Liver (tissue), 9 donors: Measurements from ENCODE around the gene HDLBP. TPM values are rescaled to one million over a fixed set of nuclear protein-coding genes. Genes with fewer than 3 reads are reported as not detected.

Source experiments
- DNase-seq: peaks from one replicate; pipeline ENCODE4 v3.0.0-alpha.2; 2017; ENCODE audit warnings: low spot score
- H3K27ac ChIP-seq, 2 donors: one replicate each; pipeline ENCODE4 v1.7.0; 2013; ENCODE audit warnings: inconsistent platforms in 2 of 2, low read length in 2 of 2, control low read depth in 1 of 2, low read depth in 1 of 2, mild to moderate bottlenecking in 1 of 2
- H3K27me3 ChIP-seq, 4 donors: one replicate each; pipeline versions ENCODE4 v1.6.1 to v1.7.0; 2013; ENCODE audit warnings: low read length in 3 of 4, inconsistent platforms in 1 of 4, mild to moderate bottlenecking in 1 of 4, moderate library complexity in 1 of 4; ENCODE audit not compliant: control insufficient read depth in 4 of 4, insufficient read depth in 4 of 4
- H3K36me3 ChIP-seq, 4 donors: one replicate each; pipeline versions ENCODE4 v1.6.1 to v1.7.0; 2013; ENCODE audit warnings: low read length in 3 of 4, mild to moderate bottlenecking in 3 of 4, low read depth in 1 of 4, moderate library complexity in 1 of 4; ENCODE audit not compliant: control insufficient read depth in 4 of 4, insufficient read depth in 3 of 4
- H3K4me1 ChIP-seq, 4 donors: one replicate each; pipeline versions ENCODE4 v1.6.1 to v1.7.0; 2013; ENCODE audit warnings: low read length in 3 of 4, mild to moderate bottlenecking in 3 of 4, moderate library complexity in 1 of 4; ENCODE audit not compliant: control insufficient read depth in 4 of 4, insufficient read depth in 4 of 4
- H3K4me3 ChIP-seq, 3 donors: one replicate each; pipeline versions ENCODE4 v1.6.1 to v1.7.0; 2013; ENCODE audit warnings: low read length in 3 of 3, control low read depth in 1 of 3, low read depth in 1 of 3, mild to moderate bottlenecking in 1 of 3
- H3K9ac ChIP-seq, 2 donors: one replicate each; pipeline ENCODE4 v1.7.0; 2013; ENCODE audit warnings: low read length in 2 of 2, mild to moderate bottlenecking in 2 of 2, moderate library complexity in 2 of 2, control low read depth in 1 of 2, low read depth in 1 of 2
- H3K9me3 ChIP-seq, 4 donors: one replicate each; pipeline versions ENCODE4 v1.6.1 to v1.7.0; 2013; ENCODE audit warnings: low read length in 3 of 4; ENCODE audit not compliant: control insufficient read depth in 4 of 4
- EGR1 ChIP-seq, 2 donors: IDR thresholded peaks; 2 replicates each; pipeline ENCODE4 v1.6.1; 2016 to 2018; ENCODE audit warnings: antibody characterized with exemption in 2 of 2, low read depth in 2 of 2
- FOXA1 ChIP-seq: IDR thresholded peaks from 2 replicates; pipeline ENCODE4 v1.6.1; 2016; ENCODE audit warnings: antibody characterized with exemption
- HNF4A ChIP-seq, 2 donors: conservative IDR thresholded peaks; 2 replicates each; pipeline ENCODE4 v1.6.1; 2016; ENCODE audit warnings: antibody characterized with exemption in 2 of 2, mild to moderate bottlenecking in 2 of 2
- HNF4G ChIP-seq: IDR thresholded peaks from 2 replicates; pipeline ENCODE4 v1.6.1; 2016; ENCODE audit warnings: antibody characterized with exemption
- JUND ChIP-seq, 2 donors: IDR thresholded peaks; 2 replicates each; pipeline ENCODE4 v1.6.1; 2016; ENCODE audit warnings: antibody characterized with exemption in 2 of 2
- NR2F2 ChIP-seq: IDR thresholded peaks from 2 replicates; pipeline ENCODE4 v1.6.1; 2016; ENCODE audit warnings: antibody characterized with exemption
- RAD21 ChIP-seq, 2 donors: IDR thresholded peaks; 2 replicates each; pipeline ENCODE4 v1.6.1; 2016; ENCODE audit warnings: antibody characterized with exemption in 2 of 2, mild to moderate bottlenecking in 2 of 2
- SP1 ChIP-seq: IDR thresholded peaks from 2 replicates; pipeline ENCODE4 v1.6.1; 2018; ENCODE audit warnings: antibody characterized with exemption, mild to moderate bottlenecking
- TAF1 ChIP-seq: conservative IDR thresholded peaks from 2 replicates; pipeline ENCODE4 v1.6.1; 2016; ENCODE audit warnings: antibody characterized with exemption, mild to moderate bottlenecking
- WGBS: extraction: QIAGEN DNeasy Blood & Tissue Kit; methylation state at CpG from one replicate; pipeline ENCODE4 v1.1.7; 2013; 5-methylcytosine and 5-hydroxymethylcytosine counted together
- polyA plus RNA-seq, 2 donors: library from polyadenylated mRNA; stranded (reverse) in 1 of 2; unstranded in 1 of 2; fragments of 200-250 nt in 1 of 2; fragments of >200 nt in 1 of 2; fragmentation: Nextera tagmentation in 1 of 2; extraction: Ambion mirVana in 1 of 2; gene quantifications; one replicate each; pipeline versions ENCODE4 v1.2.1 to v1.2.3, GENCODE V29; 2013 to 2015
- total RNA-seq, 2 donors: library from RNA; depleted of rRNA; stranded (reverse); fragments of >200 nt; gene quantifications; one replicate each; pipeline ENCODE4 v1.2.3, GENCODE V29; 2014
- TF ChIP-seq, protein P1 (sequence below): fragments of 150-350 bp; IDR thresholded peaks from 2 replicates; pipeline ENCODE4 v1.5.1; 2017; ENCODE audit warnings: improper control_type of control experiment, low read depth, low read length; ENCODE audit not compliant: missing input control
- TF ChIP-seq, protein P2 (sequence below): IDR thresholded peaks from 2 replicates; pipeline ENCODE4 v1.6.1; 2016; ENCODE audit warnings: antibody characterized with exemption
- TF ChIP-seq, protein P3 (sequence below): IDR thresholded peaks from 2 replicates; pipeline ENCODE4 v1.6.1; 2016; ENCODE audit warnings: antibody characterized with exemption
- donor health status: healthy.
- donor health status: healthy.
- donor health status: healthy.
- donor health status: healthy.
- donor health status: healthy.

HDLBP gene
- total and polyA plus RNA-seq, 4 donors: 219 to 580 (median 258) TPM

DNA sequence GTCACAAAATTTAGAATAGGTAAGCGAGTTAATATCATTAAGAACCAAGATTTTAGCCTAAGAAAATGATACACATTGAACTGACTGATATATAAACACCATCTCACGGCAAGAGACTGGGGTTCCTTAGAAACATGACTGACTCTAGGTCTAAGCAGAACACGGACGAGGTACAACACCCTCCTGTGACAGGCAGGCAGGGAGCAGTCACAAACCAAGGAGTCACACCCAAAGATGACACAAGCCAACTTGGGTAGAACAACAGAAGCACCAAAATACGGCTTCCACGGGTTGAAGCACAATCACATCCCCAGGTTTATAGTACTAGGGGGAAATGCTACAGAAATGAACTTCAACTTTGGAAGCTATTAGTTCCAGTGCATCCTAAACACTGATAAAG is 24.3 kb downstream of the HDLBP start:
- TF ChIP-seq NR2F2 (no peak), TAF1 (no peak)
- no peaks in the 10 kb centered on the region for H3K27me3 ChIP-seq
- no peaks in the 10 kb centered on the region for H3K9me3 ChIP-seq
- H3K27ac ChIP-seq: no peak overlapping the region
- WGBS: 90% methylated on average over 6 of the region's 6 CpGs
- no peak for DNase-seq
- no peak overlapping the region for H3K9ac ChIP-seq
- H3K4me1 ChIP-seq: peaks cover 0 to 2% (median 0%) of the 10 kb centered on the region in 4 donors
- no peaks in the 10 kb centered on the region for H3K36me3 ChIP-seq
- no peak overlapping the region for H3K4me3 ChIP-seq

GRCh38 chr2:241289597-241289996 is 25.9 kb downstream of the HDLBP start:
- 68% methylated on average over 3 of the region's 3 CpGs for WGBS

GRCh38 chr2:241289053-241289452 is 26.4 kb downstream of the HDLBP start:
- TF ChIP-seq NR2F2 (no peak), TAF1 (no peak), HNF4G (no peak), HNF4A (conservative IDR thresholded peaks at IDR 0.05) (no peak)
- Histone ChIP-seq H3K4me3 (no peak overlapping the region), H3K9me3 (no peaks in the 10 kb centered on the region), H3K36me3 (no peaks in the 10 kb centered on the region), H3K27me3 (no peaks in the 10 kb centered on the region), H3K27ac (no peak overlapping the region), H3K9ac (no peak overlapping the region), H3K4me1 (peaks cover 4 to 18% (median 12%) of the 10 kb centered on the region in 4 donors)
- 85% methylated on average over 4 of the region's 4 CpGs for WGBS
- DNase-seq: no peak

More at GRCh38 chr2:241289597-241289996, 25.9 kb downstream of the HDLBP start:
- H3K36me3 ChIP-seq: no peaks in the 10 kb centered on the region
- DNase-seq: no peak
- no peaks in the 10 kb centered on the region for H3K27me3 ChIP-seq
- no peak overlapping the region for H3K27ac ChIP-seq
- no peak overlapping the region for H3K4me3 ChIP-seq
- H3K9me3 ChIP-seq: no peaks in the 10 kb centered on the region
- peaks cover 4 to 16% (median 9%) of the 10 kb centered on the region in 4 donors for H3K4me1 ChIP-seq
- TF ChIP-seq TAF1: no peak
- peak; percentile 17 to 46 for TF ChIP-seq RAD21 (IDR thresholded peaks at IDR 0.05)
- TF ChIP-seq, protein P1, sequence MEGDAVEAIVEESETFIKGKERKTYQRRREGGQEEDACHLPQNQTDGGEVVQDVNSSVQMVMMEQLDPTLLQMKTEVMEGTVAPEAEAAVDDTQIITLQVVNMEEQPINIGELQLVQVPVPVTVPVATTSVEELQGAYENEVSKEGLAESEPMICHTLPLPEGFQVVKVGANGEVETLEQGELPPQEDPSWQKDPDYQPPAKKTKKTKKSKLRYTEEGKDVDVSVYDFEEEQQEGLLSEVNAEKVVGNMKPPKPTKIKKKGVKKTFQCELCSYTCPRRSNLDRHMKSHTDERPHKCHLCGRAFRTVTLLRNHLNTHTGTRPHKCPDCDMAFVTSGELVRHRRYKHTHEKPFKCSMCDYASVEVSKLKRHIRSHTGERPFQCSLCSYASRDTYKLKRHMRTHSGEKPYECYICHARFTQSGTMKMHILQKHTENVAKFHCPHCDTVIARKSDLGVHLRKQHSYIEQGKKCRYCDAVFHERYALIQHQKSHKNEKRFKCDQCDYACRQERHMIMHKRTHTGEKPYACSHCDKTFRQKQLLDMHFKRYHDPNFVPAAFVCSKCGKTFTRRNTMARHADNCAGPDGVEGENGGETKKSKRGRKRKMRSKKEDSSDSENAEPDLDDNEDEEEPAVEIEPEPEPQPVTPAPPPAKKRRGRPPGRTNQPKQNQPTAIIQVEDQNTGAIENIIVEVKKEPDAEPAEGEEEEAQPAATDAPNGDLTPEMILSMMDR: no peak
- no peak overlapping the region for H3K9ac ChIP-seq

GRCh38 chr2:241288324-241288888 is 27.1 kb downstream of the HDLBP start:
- H3K27ac ChIP-seq: no peak overlapping the region
- no peak overlapping the region for H3K4me3 ChIP-seq
- no peaks in the 10 kb centered on the region for H3K36me3 ChIP-seq
- DNase-seq: no peak
- TF ChIP-seq HNF4G (no peak), EGR1 (IDR thresholded peaks at IDR 0.05; ENCODE audit: low read depth in 2 of 2) (no peak), HNF4A (conservative IDR thresholded peaks at IDR 0.05) (no peak), NR2F2 (no peak), JUND (IDR thresholded peaks at IDR 0.05) (no peak), SP1 (no peak), FOXA1 (no peak)
- TF ChIP-seq, protein P2, sequence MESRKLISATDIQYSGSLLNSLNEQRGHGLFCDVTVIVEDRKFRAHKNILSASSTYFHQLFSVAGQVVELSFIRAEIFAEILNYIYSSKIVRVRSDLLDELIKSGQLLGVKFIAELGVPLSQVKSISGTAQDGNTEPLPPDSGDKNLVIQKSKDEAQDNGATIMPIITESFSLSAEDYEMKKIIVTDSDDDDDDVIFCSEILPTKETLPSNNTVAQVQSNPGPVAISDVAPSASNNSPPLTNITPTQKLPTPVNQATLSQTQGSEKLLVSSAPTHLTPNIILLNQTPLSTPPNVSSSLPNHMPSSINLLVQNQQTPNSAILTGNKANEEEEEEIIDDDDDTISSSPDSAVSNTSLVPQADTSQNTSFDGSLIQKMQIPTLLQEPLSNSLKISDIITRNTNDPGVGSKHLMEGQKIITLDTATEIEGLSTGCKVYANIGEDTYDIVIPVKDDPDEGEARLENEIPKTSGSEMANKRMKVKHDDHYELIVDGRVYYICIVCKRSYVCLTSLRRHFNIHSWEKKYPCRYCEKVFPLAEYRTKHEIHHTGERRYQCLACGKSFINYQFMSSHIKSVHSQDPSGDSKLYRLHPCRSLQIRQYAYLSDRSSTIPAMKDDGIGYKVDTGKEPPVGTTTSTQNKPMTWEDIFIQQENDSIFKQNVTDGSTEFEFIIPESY: no peak
- TF ChIP-seq, protein P3, sequence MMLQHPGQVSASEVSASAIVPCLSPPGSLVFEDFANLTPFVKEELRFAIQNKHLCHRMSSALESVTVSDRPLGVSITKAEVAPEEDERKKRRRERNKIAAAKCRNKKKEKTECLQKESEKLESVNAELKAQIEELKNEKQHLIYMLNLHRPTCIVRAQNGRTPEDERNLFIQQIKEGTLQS: no peak
- H3K9ac ChIP-seq: no peak overlapping the region
- no peaks in the 10 kb centered on the region for H3K9me3 ChIP-seq
- WGBS: 94% methylated on average over 3 of the region's 3 CpGs
- peaks cover 4 to 18% (median 13%) of the 10 kb centered on the region in 4 donors for H3K4me1 ChIP-seq
- no peaks in the 10 kb centered on the region for H3K27me3 ChIP-seq
